Measurements from ENCODE around the gene FBRS.

DNA sequence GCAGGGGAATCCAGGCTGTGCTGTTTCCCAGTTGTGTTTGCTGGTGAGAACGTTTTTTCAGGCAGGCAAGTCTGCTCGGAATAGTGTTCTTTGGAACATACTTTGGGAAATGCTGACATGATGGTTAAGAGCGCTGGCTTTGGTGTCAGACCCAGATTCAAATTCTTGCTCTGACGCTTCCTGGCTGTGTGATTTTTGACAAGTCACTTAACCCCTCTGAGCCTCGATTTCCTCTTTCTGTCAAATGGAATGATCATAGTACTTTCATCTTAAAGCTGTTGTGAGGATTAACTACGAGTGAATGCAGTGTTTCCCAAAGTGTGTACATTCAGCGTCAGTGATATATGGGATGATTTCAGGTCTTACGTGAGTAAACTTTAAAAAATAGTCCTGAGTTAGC, 4.8 kb downstream of the FBRS start:
- TF ChIP-seq, protein P1, sequence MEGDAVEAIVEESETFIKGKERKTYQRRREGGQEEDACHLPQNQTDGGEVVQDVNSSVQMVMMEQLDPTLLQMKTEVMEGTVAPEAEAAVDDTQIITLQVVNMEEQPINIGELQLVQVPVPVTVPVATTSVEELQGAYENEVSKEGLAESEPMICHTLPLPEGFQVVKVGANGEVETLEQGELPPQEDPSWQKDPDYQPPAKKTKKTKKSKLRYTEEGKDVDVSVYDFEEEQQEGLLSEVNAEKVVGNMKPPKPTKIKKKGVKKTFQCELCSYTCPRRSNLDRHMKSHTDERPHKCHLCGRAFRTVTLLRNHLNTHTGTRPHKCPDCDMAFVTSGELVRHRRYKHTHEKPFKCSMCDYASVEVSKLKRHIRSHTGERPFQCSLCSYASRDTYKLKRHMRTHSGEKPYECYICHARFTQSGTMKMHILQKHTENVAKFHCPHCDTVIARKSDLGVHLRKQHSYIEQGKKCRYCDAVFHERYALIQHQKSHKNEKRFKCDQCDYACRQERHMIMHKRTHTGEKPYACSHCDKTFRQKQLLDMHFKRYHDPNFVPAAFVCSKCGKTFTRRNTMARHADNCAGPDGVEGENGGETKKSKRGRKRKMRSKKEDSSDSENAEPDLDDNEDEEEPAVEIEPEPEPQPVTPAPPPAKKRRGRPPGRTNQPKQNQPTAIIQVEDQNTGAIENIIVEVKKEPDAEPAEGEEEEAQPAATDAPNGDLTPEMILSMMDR (IDR thresholded peaks at IDR 0.05 in 4 of 5, conservative IDR thresholded peaks at IDR 0.05 in 1 of 5) = no peak
- no peak for TF ChIP-seq POLR2A (IDR thresholded peaks at IDR 0.05)
